MCF 10A (cell line): ENCODE measurements around the gene GNB2. TPM values are rescaled to one million over a fixed set of nuclear protein-coding genes. Genes with fewer than 3 reads are reported as not detected.

Experiments
- BruUV-seq: library from RNA; stranded (reverse); fragments of 400-500 nt; replicated peaks from 2 replicates; lab custom pipeline; 2021; lab: Mats Ljungman, UMichigan
- CTCF ChIA-PET: fragments of 300-600 bp; sonication (Branson Sonifier 250); formaldehyde crosslinking; extraction: SDS; loops from one replicate; lab custom pipeline; 2021; ENCODE audit warnings: antibody characterized with exemption, inconsistent platforms; lab: Yijun Ruan, JAX
- POLR2A ChIA-PET: fragments of 300-600, 350-650 bp; sonication (Branson Sonifier 250); formaldehyde crosslinking; extraction: SDS; loops from one replicate; lab custom pipeline; 2020; ENCODE audit warnings: antibody characterized with exemption, inconsistent platforms; lab: Yijun Ruan, JAX
- DNase-seq: peaks from one replicate; pipeline ENCODE4 v3.0.0-alpha.2; 2018; ENCODE audit not compliant: unreplicated experiment
- H3K27ac Mint-ChIP-seq: one replicate; pipeline ENCODE4 v1.8.0; 2022; ENCODE audit warnings: mild to moderate bottlenecking, low read depth, mixed read lengths; ENCODE audit not compliant: unreplicated experiment
- H3K27me3 Mint-ChIP-seq: one replicate; pipeline ENCODE4 v1.8.0; 2022; ENCODE audit warnings: mixed read lengths; ENCODE audit not compliant: insufficient read depth, unreplicated experiment
- H3K36me3 Mint-ChIP-seq: one replicate; pipeline ENCODE4 v1.8.0; 2022; ENCODE audit warnings: mild to moderate bottlenecking, moderate library complexity, mixed read lengths; ENCODE audit not compliant: insufficient read depth, unreplicated experiment
- H3K4me1 Mint-ChIP-seq: one replicate; pipeline ENCODE4 v1.8.0; 2022; ENCODE audit warnings: mixed read lengths; ENCODE audit not compliant: insufficient read depth, unreplicated experiment
- H3K4me3 Mint-ChIP-seq: one replicate; pipeline ENCODE4 v1.8.0; 2022; ENCODE audit warnings: mild to moderate bottlenecking, moderate library complexity, mixed read lengths; ENCODE audit not compliant: unreplicated experiment
- H3K9me3 Mint-ChIP-seq: one replicate; pipeline ENCODE4 v1.8.0; 2022; ENCODE audit warnings: mixed read lengths; ENCODE audit not compliant: unreplicated experiment
- CTCF ChIP-seq: fragments of 200-600 bp; IDR thresholded peaks from one replicate; pipeline ENCODE4 v1.8.0; 2022; ENCODE audit warnings: antibody characterized with exemption, mild to moderate bottlenecking; ENCODE audit not compliant: unreplicated experiment
- intact Hi-C: fragments of 100-400 bp; cut with micrococcal nuclease; formaldehyde crosslinking; loops from 2 replicates; pipeline ENCODE4 v1.14.1; 2022
- total RNA-seq: library from RNA; stranded (reverse); gene quantifications from 2 replicates; pipeline ENCODE4 v1.2.3, GENCODE V29; 2022

GNB2 gene
- total RNA-seq, 1 experiment from 2014 or later = 201 TPM

- BruUV-seq = no TSS peak
- intact Hi-C loops = loop anchor here (10.0 kb wide), 1 partner anchor 328 kb away; no protein-coding TSS in a partner anchor
- CTCF ChIA-PET = interaction anchor here (0.7 to 2.7 kb wide), 6 partner anchors 12 to 246 kb away, joined by 3 to 23 read pairs (median 5); partner anchors contain the start of gene POP7
Observed at GRCh38 chr7:100726996-100727761, 53.6 kb downstream of the GNB2 start.

GRCh38 chr7:100728196-100728595 is 54.7 kb downstream of the GNB2 start:
- no peaks in the 10 kb centered on the region for H3K27me3 Mint-ChIP-seq
- DNase-seq = no peak
- ChIA-PET CTCF (interaction anchor here (0.6 to 0.8 kb wide), 4 partner anchors 10 to 332 kb away, joined by 3 to 7 read pairs (median 3); no protein-coding TSS in a partner anchor), POLR2A (interaction anchor here (0.6 to 1.1 kb wide), 3 partner anchors 43 to 147 kb away, joined by 3 to 4 read pairs (median 3); partner anchors contain the start of gene SRRT)
- peaks cover 12% of the 10 kb centered on the region for H3K4me1 Mint-ChIP-seq
- TF ChIP-seq CTCF = no peak
- no peak overlapping the region for H3K4me3 Mint-ChIP-seq
- no TSS peak for BruUV-seq
- no peak overlapping the region for H3K27ac Mint-ChIP-seq
- intact Hi-C loops = loop anchor here (2.0 to 10.0 kb wide), 2 partner anchors 15 to 327 kb away; no protein-coding TSS in a partner anchor
- no peaks in the 10 kb centered on the region for H3K36me3 Mint-ChIP-seq
- H3K9me3 Mint-ChIP-seq = no peaks in the 10 kb centered on the region

More at GRCh38 chr7:100726996-100727761, 53.6 kb downstream of the GNB2 start:
- Mint-ChIP-seq H3K27ac (no peak overlapping the region), H3K4me3 (no peak overlapping the region), H3K27me3 (no peaks in the 10 kb centered on the region), H3K36me3 (no peaks in the 10 kb centered on the region), H3K4me1 (peaks cover 12% of the 10 kb centered on the region), H3K9me3 (no peaks in the 10 kb centered on the region)
- POLR2A ChIA-PET = interaction anchor here (2.9 kb wide), 1 partner anchor 75 kb away, joined by 15 read pairs; no protein-coding TSS in a partner anchor
- no peak for DNase-seq
- no peak for TF ChIP-seq CTCF

Other genes with a start within 250 kb of the GNB2 start
- gene ZCWPW1, start 245.0 kb upstream of the GNB2 start, total RNA-seq = 6.5 and 8.5 TPM in 2 replicates
- 42.8 and 59.9 TPM in 2 replicates for gene MEPCE, start 243.9 kb upstream of the GNB2 start, total RNA-seq
- 38.5 and 45.3 TPM in 2 replicates for gene PPP1R35, start 237.2 kb upstream of the GNB2 start, total RNA-seq
- 0.49 and 0.74 TPM in 2 replicates for gene SPACDR, start 209.5 kb upstream of the GNB2 start, total RNA-seq
- 36.0 and 43.8 TPM in 2 replicates for gene TSC22D4, start 194.5 kb upstream of the GNB2 start, total RNA-seq
- 0.21 TPM in 1 of 2 replicates, not detected in the other for gene NYAP1, start 189.8 kb upstream of the GNB2 start, total RNA-seq
- 8.4 and 11.9 TPM in 2 replicates for gene AGFG2, start 134.5 kb upstream of the GNB2 start, total RNA-seq
- 1.2 and 2.9 TPM in 2 replicates for gene SAP25, start 99.8 kb upstream of the GNB2 start, total RNA-seq
- 21.4 and 22.3 TPM in 2 replicates for gene LRCH4, start 87.6 kb upstream of the GNB2 start, total RNA-seq
- 0.37 and 1.1 TPM in 2 replicates for gene FBXO24, start 87.4 kb upstream of the GNB2 start, total RNA-seq
- 2.0 and 3.6 TPM in 2 replicates for gene PCOLCE, start 71.4 kb upstream of the GNB2 start, total RNA-seq
- gene MOSPD3, start 61.2 kb upstream of the GNB2 start, total RNA-seq = 5.2 and 7.4 TPM in 2 replicates
- gene TFR2, start 32.2 kb upstream of the GNB2 start, total RNA-seq = not detected in 2 replicates
- gene ACTL6B, start 17.3 kb upstream of the GNB2 start, total RNA-seq = not detected in 2 replicates
- 37.6 and 40.1 TPM in 2 replicates for gene GIGYF1, start 20.5 kb downstream of the GNB2 start, total RNA-seq
- 49.0 and 59.2 TPM in 2 replicates for gene POP7, start 32.4 kb downstream of the GNB2 start, total RNA-seq
- gene EPO, start 46.7 kb downstream of the GNB2 start, total RNA-seq = not detected in 2 replicates
- not detected in 2 replicates for gene ZAN, start 59.9 kb downstream of the GNB2 start, total RNA-seq
- 48.8 and 51.3 TPM in 2 replicates for gene EPHB4, start 153.8 kb downstream of the GNB2 start, total RNA-seq
- gene SLC12A9, start 179.0 kb downstream of the GNB2 start, total RNA-seq = 19.2 and 21.0 TPM in 2 replicates
- 106 and 132 TPM in 2 replicates for gene TRIP6, start 193.6 kb downstream of the GNB2 start, total RNA-seq
- 111 and 142 TPM in 2 replicates for gene SRRT, start 201.4 kb downstream of the GNB2 start, total RNA-seq
- 2.8 and 3.4 TPM in 2 replicates for gene UFSP1, start 216.0 kb downstream of the GNB2 start, total RNA-seq
- gene ACHE, start 222.1 kb downstream of the GNB2 start, total RNA-seq = 0.30 and 0.37 TPM in 2 replicates